Fibroblast of the conjunctiva (primary cell): ENCODE data around the gene AKAP6.
A peak's percentile ranks its signal among the peaks of the same experiment; 100 is the strongest.

ENCODE experiments used
- DNase-seq: peaks from one replicate; pipeline ENCODE4 v3.0.0-alpha.2; 2010; ENCODE audit warnings: low read depth

The AKAP6 gene

DNA sequence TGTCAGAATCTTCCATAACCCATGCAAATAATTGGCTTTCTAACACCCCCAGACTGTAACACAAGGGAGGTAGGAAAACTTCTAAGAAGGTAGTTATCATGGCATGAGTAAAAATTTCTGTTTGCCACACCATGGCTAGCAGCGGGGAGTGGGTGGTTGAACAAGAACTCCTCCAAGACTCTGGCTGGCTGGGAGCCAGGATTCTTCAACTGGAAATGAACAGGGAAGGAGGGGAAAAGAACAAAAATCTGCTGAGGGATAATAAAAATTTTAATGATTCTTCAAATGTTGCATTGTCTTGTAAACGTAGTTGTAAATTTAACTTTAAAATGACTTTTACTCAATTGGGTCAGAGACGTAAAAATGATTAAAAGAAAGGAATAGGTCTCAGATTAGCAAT is 78.9 kb downstream of the AKAP6 start:
- no peak for DNase-seq

DNA sequence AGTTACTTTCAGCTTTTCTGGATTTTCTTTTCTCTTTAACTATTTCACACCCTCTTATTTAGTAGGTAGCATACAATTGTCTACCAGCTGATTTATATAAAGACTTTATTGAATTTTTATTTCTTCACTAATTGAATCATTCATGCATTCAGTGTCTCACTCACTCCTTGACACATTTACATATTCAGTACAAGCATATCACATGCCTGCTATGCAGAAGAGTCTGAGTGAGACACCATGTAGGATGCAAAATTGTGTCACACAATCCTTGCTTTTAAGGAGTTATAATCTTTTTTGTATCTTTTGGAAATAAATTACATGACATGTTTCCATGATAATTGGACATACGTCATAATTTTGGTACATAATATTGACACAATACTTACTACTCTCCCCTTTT is 83.0 kb downstream of the AKAP6 start:
- DNase-seq: no peak

DNA sequence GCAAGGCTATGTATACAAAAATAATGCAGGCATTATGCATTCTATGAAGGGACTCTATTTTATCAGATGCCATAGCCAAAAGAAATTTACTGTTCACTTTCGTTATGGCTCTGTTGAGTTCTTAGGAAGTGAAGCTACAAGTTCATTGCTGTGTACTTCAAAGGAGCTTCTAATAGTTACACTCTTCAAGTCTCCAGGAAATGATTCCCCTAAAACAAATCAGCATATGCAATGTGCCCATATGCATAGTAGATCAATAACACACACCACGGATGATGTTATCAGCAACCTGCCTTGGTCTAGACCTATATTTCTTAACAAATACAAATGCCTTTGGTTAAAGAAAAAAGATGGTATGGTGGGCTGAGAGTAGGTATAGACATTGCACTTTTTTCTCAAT is 83.4 kb downstream of the AKAP6 start:
- DNase-seq: no peak

DNA sequence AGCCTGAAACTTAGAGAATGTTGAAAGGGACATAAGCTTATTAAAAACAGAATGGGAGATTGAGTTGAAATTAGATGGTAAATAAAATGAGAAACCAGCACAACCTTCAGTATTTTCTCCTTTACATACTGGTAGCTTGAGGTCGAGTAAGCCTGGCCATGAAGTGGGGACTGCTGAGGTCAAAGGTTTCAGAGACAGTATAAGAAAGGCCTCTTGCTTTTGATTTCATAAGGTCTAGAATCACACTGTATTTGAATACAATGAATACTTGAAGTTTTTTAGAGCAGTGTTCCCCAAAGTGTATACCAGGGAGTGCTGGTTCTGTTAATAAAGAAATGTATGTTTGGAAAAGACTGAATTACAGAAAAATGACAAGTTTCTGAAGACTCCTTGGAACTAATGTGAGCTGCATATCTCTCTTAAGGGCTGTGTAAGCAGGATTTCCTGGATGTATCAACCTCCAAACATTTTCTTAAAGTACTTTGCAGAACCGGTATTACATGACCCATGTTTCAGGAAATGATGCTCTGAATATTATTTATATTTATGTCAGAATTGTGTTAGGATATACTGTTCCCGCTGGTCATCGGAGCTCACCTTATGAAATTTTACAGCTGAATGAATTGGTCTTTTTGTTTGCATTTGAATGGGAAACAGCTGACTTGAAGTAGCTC is 85.0 kb downstream of the AKAP6 start:
- no peak for DNase-seq

DNA sequence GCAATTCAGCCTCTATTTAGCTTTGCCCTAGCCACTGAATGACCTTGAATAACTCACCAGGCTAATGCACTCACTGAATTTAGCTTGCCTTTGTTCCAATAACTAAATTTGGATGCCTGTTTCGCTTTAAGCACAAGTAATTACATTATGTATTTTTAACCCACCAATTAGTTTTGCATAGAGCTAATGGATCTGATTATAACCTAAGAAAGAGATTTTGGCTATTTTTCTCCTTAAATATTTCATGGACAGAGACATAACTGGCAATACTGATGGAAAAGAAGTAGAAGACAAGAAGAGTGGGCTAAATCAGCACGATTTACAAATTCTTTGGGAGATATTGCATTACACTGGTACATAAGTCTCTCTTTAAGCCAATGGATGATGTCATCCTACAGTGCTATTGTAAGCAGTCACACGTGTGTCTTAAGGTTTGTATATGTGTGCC is 85.7 kb downstream of the AKAP6 start:
- peak; percentile 21 for DNase-seq

DNA sequence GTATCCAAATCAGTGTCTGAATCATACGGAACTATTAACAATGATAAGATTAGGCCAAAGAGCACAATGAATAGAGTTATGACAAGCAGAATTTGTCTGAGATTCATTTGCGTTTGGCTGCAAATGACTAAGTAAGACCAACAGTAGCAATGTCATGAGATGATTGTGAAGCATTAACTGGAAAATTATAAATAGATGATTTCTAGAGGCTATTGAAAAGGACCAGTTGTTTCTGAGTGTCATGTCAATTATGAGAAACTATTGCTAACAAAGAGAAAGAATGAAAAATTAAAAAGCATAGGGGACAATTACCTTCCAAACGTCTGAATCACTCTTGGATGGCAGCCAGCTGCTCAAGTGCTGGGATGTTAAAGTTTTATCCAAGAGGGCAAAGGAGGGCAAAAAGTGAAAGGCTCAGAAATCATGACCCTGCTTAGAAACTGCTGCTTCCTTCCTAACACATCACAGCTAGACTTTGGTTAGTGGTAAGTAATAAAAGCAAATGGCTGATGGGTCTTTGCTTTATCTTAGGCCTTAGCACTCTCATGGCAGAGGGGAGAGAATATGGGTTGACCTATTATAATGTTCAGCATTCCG is 89.0 kb downstream of the AKAP6 start:
- no peak for DNase-seq

DNA sequence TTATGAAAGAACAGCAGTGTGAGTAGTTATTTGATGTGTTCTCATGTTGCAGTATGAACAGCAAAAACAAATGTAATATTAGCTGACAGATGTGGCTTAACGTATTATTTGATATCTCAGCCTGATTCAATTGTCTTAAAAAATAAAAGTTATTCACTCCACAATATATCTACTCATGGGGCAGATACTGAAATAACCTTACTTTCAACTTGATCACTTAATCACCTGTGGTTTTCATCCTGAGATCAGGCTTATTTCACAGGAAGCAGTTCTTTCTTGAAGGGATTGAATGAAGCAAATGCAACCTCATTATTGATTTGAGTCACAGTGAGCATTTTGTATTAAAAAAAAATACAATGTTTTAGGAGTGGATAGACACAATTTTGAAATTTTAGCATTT is 90.3 kb downstream of the AKAP6 start:
- DNase-seq: no peak

DNA sequence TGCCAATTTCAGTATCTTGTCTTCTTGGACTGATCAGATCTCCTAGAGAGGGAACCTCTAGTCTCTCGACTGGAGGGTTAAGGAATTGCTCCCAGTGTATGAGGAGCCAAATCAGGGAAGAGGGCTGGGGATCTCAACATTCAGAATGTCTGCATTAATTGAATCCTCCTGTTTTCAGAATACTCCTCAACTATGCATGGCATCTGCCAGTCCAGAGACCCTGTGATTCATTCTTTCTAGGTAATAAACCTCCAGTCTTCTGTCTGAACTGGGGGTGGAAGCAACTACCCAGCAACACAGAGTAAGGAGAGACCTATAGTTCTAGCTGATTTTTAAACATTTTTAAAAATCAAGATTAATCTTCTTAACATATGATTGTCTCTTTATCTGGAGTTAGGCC is 92.7 kb downstream of the AKAP6 start:
- DNase-seq: no peak

DNA sequence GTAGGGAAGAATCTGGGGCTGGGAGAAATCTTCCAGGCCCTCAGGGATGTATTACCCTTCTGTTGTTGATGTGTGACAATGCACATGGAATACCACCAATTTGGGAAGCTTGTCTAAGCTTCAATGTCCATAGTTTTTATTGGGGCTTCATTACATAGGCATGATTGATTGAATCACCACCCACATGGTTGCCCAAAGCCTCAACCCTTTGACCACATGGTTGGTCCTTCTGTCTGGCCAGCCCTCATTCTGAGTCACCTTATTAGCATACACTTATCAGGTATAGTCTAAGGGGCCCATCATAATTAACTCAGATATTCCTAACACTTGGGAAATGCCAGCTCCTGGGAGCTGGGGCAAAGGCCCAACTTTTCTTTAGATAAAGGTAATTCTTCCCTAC is 93.3 kb downstream of the AKAP6 start:
- no peak for DNase-seq

DNA sequence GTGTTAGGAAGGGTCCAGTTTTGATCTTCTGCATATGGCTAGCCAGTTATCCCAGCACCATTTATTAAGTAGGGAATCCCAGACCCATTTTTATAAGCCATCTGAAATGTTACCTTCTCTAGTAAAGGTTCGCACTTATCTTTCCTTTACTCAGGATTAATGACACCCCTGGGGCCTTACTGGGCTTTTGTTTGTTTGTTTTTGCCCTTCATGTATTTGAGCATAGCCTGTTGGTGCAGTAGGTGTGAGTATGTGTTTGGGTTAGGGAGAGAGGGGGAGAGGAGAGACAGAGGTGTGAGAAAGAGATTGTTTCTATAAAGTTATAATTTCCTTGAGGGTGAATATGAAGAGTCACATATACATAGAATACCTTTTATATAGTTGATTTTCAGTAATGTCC is 96.9 kb downstream of the AKAP6 start:
- DNase-seq: no peak

DNA sequence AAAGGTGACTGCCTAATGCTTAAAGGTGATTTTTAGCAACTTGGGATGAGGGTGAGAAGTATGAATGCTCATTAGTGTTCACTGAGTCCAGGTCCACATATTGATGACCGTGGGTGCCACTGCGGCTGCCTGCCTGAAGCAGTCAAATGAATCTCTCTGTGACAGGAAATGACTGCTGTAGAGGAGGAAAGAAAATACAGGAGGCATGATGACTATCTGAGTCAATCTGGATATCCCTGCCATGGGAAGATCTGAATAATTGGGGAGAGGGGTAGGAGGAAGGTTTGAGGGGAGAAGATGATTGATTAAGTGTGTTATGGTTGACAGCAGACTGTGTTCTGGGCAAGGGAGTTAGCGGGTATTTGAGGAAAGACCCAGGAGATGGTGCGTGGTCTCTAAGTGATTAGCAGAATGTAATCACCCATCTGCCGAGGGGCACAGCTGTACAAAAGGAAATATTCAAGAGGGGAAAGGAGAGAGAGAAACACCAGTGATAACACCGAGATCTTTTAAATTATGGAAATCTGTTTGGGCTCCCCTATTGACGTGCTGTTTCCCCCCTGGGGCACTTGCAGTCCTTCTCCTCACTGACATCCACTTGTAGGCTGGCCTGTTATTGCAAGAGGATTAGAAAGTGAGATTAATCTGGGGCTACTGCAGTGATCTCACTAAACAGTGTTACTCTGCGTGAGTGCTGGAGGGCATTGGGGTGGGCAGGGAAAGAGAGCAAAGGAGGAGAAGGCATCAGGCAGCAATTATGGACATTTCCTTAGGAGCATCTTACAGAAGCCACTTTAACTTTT is 97.7 kb downstream of the AKAP6 start:
- DNase-seq: no peak

DNA sequence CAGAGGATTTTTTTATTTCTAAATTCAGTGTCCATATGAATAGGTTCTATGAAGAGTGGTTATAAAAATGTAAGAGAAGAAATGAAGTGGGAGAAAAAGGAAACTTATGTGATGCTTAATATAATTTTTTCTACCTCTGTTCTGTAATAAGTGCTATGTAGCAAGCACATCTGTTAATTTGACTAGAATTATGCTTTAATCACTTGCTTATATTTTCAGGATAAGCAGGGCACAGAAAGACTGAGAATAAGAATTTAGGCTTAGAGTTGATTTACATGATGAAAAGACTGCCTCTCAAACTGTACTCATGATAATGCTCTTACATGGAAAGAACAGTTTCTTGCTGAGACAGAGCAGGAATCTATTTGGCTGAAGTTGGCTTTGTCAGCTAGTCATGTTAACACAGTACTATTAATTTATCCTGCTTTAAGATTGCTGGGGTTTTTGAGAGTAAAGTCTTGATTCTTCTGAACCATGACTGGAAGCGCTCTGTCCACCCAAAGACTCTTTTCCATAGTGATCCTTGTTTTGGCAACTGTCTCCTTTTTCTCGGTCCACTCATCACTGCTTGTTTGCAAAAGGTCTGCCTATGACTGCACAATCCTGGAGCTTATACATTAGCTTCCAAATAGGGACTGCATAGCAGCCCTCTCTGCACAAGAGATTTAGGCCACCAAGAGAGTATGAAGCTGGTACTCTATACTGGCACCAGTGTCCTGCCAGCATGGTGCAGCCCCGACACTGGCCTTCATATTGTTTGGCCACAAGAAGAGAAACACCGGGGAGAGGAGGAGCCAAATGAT is 98.8 kb downstream of the AKAP6 start:
- no peak for DNase-seq

DNA sequence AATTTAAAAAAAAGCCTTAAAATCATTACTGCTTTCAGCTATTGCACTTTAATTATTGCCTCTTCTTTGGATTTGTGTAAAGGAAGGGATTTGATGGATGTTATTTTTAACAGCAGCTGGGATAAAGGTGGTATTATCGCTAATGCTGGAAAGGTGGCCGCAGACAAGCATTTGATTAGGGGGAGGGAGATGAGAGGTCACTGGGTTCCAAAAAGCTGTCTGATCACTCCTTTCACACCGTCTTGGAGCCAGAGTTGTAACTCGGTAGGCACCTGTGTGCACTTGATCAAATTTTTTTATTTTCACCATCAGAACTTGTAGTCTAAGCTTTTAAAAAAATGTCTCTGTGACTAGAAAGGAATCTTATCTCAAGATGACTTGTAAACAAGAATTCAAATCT is 99.8 kb downstream of the AKAP6 start:
- no peak for DNase-seq

DNA sequence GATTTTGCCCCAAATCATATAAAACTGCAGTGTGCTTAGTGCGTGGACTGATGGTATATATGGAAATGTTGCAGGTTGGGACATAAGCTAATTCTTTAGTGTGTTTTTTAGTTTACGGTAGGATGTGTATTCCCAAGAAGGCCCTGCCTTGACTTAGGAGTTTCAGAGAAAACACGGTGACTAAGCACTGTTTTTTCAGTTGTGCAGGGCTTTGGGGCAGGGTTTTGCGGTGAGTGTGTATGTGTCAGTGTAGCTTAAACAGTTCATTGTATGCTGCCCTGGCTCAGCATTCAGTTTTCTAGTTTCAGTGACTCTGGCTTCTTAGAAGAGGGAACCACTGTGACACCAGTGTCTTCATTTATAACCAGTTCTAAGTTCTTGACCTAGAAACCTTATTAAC is 101.2 kb downstream of the AKAP6 start:
- no peak for DNase-seq

DNA sequence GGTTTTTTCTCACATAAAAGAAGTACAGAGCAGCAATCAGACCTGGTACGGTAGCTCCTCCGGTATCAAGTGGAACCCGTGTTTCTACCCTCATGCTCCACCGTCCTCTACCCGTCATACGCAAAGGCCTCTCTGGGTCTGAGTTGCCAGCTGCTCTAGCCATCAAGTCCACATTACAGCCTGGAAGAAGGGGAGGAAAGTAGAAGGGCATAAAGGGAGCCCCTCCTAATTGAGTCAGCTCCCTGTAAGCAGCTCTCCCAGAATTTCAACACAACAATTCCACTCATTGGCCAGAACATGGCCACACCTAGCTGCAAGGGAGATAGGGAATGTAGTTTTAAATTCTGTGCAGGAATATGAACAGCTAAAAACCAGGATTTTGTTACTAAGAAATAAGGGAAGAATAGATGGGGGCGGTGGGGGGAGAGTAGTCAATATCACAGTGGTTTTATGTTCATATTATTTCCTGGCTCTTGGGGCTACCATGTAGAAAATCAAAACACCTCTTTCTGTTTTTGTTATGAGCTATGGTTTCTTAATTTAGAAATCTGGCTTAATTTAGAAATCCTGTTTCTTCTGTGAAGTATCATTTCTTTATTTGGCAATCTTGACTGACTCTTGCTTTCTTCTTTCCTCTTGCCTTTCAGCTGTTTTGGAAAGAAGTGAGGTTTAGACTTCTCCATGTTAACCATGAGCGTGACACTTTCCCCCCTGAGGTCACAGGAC is 103.9 kb downstream of the AKAP6 start:
- no peak for DNase-seq

DNA sequence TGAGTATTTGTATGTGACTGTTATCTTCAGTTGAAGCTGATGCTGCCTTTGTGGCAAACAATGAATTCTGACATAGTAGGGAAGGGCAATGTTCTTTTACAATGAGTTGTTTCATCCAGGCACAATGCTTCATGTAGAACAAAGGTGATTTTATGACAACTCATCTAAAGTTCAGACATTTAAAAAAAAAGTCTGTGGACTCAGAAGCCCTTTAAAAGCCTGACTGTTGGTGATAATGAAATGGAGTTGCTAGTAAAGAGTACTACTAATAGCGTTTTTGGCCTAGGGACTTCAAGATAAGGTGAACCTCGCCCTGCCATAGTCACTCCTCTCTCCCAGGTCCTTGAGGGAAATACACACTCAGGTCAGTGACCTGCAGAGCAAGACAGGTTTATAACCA is 105.1 kb downstream of the AKAP6 start:
- no peak for DNase-seq

DNA sequence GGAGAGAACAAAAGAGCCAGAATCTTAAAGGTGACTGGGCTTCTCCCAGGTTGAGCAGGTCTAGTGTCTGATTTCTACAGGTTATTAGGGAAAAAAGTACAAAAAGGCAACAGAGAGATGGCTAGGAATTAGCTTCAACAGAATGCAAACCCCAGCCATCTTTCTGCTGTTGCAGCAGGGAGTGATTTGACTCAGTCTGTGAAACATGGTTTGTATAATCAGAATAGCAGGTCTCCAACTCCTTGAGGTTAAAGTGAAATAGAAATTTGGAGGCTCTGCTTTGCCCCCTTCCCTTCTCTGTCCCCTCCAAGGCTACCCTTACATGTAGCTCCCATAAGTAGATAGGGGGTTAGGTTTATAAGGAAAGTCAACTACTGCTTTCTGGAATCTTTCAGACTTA is 105.8 kb downstream of the AKAP6 start:
- DNase-seq: no peak

DNA sequence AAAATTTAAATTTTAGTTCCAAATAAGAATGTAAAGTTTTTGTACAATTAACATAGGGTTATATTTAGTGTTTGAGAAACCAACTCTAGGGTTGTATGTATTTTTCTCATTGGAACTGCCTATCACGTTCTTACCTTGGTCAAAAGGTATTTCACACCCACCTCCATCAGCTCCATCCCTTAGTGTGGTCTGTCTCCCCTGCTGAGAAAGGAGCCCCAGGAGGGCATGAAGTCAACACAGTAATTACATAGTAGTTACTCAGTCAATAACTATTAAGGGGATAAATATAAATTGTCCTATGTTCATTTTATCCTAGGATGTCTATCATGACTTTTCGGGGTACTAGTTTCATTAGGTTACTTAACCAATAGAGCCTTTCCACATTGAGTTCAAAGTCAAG is 106.3 kb downstream of the AKAP6 start:
- no peak for DNase-seq

DNA sequence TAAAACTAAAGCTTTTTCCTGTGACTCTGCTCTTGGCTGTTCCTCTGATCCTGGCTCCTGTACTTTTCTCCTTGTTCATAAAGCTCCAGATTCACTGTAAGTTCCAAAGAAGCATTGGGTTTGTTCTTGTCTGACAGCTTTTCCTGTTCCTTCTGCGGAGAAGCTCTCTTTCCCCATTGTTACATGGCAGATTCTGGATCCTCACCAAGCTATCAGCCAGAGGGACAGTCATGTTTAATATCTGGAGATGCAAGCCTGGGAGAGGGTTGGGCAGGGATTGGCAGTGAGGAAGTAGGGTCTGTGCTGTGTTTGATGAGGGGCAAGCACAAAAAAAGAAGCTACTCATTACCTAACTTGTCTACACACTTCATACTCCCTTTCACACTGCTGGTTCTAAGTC is 107.9 kb downstream of the AKAP6 start:
- DNase-seq: no peak

DNA sequence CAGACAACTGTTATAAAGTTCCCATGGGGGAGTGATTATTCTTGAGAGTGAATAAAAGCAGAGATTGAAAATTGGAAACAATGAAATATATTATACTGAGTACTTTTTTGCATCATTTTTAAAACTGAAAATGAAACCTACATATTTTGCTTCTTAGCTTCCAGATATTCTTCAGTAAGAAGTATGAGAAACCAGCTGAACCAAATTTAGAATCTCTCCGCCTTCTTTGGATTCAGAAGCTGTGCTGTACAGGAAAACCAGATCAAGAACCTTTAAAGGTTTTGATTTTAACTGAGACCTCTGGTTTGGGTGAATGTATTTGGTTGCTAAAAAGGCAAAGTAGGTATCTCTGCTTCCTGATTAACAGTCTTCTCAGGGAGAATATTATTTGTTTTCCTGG is 109.4 kb downstream of the AKAP6 start:
- no peak for DNase-seq

DNA sequence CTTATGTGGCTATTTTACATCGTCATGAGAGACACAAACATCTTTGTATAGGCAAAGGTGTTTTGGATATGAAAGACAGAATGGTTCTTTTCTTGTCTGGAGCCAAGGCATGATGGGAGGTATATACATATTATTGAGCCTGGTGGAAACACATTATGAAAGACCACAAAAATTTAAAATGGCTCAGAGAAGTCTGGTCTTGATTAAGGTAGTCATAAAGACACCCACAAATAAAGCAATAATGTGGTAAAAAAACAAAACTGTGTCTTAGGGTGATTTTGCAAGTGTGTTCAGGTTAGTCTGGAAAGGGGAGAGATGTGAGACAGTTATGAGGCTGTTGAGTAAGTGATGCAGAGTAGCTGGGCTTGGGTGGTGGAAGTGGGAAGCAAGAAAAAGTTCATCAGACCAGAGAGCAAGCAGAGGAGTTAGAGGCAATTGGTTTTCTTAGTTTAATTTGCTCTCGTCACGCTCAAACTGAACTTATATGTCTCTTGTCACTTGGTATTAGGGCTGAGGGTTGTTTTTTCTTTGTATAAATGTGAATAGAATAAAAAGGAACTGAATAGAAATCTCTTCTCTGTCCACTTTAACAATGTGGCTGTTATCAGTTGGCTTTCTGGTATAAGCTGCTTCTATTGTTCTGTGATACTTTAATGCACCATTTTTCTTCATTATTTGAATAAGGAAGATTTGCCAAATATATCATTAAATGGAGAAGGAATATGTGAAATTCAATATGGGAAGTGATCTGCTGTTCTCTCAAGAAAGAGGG is 115.0 kb downstream of the AKAP6 start:
- no peak for DNase-seq
